Nephron (organoid): ENCODE data around the gene ASB13.
A peak's percentile ranks its signal among the peaks of the same experiment; 100 is the strongest.

ENCODE experiments used
- H3K27ac Mint-ChIP-seq, 3 experiments: 2 replicates each; pipeline ENCODE4 v1.8.0; 2020; ENCODE audit warnings: mixed read lengths in 3 of 3, mild to moderate bottlenecking in 2 of 3, moderate library complexity in 1 of 3
- H3K27me3 Mint-ChIP-seq: 2 replicates; pipeline ENCODE4 v1.8.0; 2021; ENCODE audit warnings: low read depth, mild to moderate bottlenecking, moderate library complexity, mixed read lengths
- H3K36me3 Mint-ChIP-seq: 2 replicates; pipeline ENCODE4 v1.8.0; 2020; ENCODE audit warnings: low read depth, mixed read lengths
- H3K4me1 Mint-ChIP-seq: 2 replicates; pipeline ENCODE4 v1.8.0; 2020; ENCODE audit warnings: mixed read lengths
- H3K4me3 Mint-ChIP-seq, 3 experiments: 2 replicates each; pipeline ENCODE4 v1.8.0; 2020; ENCODE audit warnings: mild to moderate bottlenecking in 3 of 3, mixed read lengths in 3 of 3, moderate library complexity in 2 of 3
- H3K9me3 Mint-ChIP-seq: 2 replicates; pipeline ENCODE4 v1.8.0; 2020; ENCODE audit warnings: mixed read lengths
- TF ChIP-seq, protein P1 (sequence below), 3 experiments: fragments of 200-600 bp; sonication (generic); IDR thresholded peaks; one replicate each; pipeline ENCODE4 v1.5.0; 2021; ENCODE audit warnings: antibody characterized with exemption in 3 of 3; ENCODE audit not compliant: unreplicated experiment in 3 of 3

The ASB13 gene, protein sequence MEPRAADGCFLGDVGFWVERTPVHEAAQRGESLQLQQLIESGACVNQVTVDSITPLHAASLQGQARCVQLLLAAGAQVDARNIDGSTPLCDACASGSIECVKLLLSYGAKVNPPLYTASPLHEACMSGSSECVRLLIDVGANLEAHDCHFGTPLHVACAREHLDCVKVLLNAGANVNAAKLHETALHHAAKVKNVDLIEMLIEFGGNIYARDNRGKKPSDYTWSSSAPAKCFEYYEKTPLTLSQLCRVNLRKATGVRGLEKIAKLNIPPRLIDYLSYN

DNA sequence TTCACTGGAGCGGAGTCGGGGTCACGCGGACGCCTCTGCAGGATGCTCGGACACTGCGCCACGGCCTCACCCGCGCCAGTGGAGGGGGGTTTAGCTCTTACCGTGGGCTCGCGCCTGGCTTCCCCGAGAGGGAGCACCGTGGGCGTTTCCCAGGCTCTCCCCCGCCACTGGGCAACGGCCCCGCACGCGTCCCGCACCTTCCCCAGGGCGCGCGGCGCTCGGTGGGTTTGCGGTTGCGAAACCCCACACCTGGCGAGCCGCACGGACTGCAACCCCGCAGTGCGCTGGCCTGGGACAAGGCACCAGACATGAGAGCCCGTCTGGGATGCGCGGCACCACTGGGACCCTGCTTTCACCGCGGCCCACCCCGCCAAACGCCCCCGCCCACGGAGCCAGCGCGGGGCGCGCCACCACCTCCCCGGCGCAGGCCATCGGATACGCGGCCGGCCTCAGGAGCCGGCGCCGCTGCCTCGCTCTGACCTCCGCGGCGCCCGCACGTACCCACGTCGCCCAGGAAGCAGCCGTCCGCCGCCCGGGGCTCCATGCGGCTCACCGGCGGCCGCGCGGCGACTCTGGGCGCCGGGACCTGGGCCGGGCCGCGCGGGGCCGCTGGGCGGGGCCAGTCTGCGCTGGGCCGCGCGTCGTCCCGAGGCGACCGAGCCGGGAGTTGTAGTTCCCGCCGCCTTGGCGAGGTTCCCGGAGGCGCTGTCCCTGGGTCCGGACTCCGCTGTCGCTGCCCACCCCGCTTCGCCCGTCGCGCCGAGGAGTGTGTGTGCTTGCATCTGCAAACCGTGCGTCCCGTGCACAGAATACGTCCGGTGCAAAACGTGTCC, at the start of gene ASB13:
Gene ASB13 (minus strand): TSS at position 588 of the 833 bp plus-strand sequence. CDS start 44 bp downstream, at position 544.
- Mint-ChIP-seq H3K4me3 (peak within 1 kb of the TSS; percentile 90 to 98 (median 98)), H3K27ac (peak within 1 kb of the TSS; percentile 70 to 72 (median 72)), H3K9me3 (no peaks in the 10 kb centered on the region), H3K27me3 (no peaks in the 10 kb centered on the region), H3K4me1 (peaks cover 36% of the 10 kb centered on the region), H3K36me3 (no peaks in the 10 kb centered on the region)
- TF ChIP-seq, protein P1, sequence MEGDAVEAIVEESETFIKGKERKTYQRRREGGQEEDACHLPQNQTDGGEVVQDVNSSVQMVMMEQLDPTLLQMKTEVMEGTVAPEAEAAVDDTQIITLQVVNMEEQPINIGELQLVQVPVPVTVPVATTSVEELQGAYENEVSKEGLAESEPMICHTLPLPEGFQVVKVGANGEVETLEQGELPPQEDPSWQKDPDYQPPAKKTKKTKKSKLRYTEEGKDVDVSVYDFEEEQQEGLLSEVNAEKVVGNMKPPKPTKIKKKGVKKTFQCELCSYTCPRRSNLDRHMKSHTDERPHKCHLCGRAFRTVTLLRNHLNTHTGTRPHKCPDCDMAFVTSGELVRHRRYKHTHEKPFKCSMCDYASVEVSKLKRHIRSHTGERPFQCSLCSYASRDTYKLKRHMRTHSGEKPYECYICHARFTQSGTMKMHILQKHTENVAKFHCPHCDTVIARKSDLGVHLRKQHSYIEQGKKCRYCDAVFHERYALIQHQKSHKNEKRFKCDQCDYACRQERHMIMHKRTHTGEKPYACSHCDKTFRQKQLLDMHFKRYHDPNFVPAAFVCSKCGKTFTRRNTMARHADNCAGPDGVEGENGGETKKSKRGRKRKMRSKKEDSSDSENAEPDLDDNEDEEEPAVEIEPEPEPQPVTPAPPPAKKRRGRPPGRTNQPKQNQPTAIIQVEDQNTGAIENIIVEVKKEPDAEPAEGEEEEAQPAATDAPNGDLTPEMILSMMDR (IDR thresholded peaks at IDR 0.05; ENCODE audit: unreplicated experiment in 3 of 3) = peak in 1 of 3 experiments; percentile 17

DNA sequence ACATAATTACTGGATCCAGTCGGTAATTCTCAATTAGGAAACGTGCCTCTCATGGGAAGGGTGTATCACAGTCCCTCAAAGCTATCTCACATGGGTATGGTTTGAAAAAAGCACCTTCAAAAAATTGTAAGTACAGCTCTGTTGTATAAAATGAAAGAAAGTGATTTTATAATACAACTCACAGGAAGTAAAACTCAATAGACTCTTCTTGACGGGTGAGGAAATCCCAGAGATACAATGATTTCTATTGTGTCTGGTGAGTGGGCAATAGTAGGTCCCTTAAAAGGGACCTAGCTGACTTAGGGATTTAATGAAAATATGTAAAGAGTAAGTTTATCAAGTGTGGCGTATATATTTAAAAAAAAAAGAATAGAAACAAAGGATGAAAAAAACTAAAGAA, 45.2 kb upstream of the ASB13 start:
- no peak overlapping the region for H3K27ac Mint-ChIP-seq

DNA sequence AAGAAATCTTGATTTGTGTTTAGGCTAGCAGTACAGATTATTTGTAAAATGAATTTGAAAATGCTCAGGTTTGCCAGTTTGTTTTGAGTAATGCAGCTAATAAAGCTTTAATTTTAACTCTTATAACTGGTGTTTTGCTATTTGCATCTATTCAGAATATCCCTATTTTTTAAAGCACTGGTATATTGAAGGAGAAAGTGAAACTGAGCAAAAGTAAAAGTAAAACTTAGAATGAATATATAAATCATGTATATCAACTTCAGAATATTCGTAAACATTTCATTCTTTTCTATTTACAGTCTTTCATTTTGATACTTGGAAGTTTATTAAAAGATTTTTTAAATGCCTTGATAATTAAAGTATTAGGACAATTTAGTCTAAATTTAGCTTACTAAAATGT, 44.5 kb upstream of the ASB13 start:
- no peaks in the 10 kb centered on the region for H3K27me3 Mint-ChIP-seq
- H3K27ac Mint-ChIP-seq = no peak overlapping the region
- H3K4me3 Mint-ChIP-seq = no peak overlapping the region
- H3K36me3 Mint-ChIP-seq = no peaks in the 10 kb centered on the region
- H3K4me1 Mint-ChIP-seq = peaks cover 19% of the 10 kb centered on the region
- no peaks in the 10 kb centered on the region for H3K9me3 Mint-ChIP-seq
- TF ChIP-seq, protein P1 (IDR thresholded peaks at IDR 0.05; ENCODE audit: unreplicated experiment in 3 of 3) = no peak

More for the DNA sequence above, 45.2 kb upstream of the ASB13 start:
- Mint-ChIP-seq H3K36me3 (no peaks in the 10 kb centered on the region), H3K9me3 (no peaks in the 10 kb centered on the region), H3K4me3 (no peak overlapping the region), H3K4me1 (peaks cover 19% of the 10 kb centered on the region), H3K27me3 (no peaks in the 10 kb centered on the region)
- TF ChIP-seq, protein P1 (IDR thresholded peaks at IDR 0.05; ENCODE audit: unreplicated experiment in 3 of 3) = no peak

DNA sequence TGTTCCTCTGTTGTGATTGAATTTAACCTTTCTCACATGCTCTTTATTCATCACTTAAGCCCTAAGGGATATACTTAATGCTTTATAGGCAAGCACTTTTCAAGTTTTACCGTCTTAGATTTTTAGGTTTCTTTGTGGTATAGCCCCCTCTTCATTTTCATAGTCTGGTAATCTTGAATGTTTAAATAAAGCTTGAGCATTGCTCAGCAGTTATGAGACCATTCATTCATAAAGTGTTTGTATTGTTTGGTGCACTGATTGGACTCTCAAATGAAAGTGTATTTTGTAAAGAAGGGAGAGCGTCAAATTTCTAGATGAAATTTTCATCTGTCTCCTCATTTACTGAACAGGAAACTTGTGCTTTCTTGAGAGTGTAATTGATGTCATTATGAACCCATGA, 43.5 kb upstream of the ASB13 start:
- Mint-ChIP-seq H3K4me1 (peaks cover 19% of the 10 kb centered on the region), H3K36me3 (no peaks in the 10 kb centered on the region), H3K27me3 (no peaks in the 10 kb centered on the region), H3K4me3 (no peak overlapping the region), H3K9me3 (no peaks in the 10 kb centered on the region), H3K27ac (no peak overlapping the region)
- TF ChIP-seq, protein P1 (IDR thresholded peaks at IDR 0.05; ENCODE audit: unreplicated experiment in 3 of 3) = no peak

DNA sequence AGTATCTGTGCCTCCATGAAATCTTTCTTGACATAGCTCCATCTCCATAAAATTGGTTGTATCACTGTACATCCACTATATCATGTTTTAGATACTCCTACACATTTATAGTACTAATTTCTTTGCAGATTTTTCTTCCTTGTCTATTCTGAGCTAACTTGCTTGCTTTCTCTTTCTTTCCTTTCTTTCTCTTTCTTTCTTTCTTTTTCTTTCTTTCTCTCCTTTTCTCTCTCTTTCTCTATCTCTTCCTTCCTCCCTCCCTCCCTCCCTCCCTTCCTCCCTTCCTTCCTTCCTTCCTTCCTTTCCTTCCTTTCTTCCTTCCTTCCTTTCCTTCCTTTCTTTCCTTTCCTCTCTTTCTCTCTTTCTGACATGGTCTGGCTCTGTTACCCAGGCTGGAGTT, 42.0 kb upstream of the ASB13 start:
- no peaks in the 10 kb centered on the region for H3K9me3 Mint-ChIP-seq
- peaks cover 4% of the 10 kb centered on the region for H3K36me3 Mint-ChIP-seq
- no peak overlapping the region for H3K27ac Mint-ChIP-seq
- H3K4me1 Mint-ChIP-seq = peaks cover 19% of the 10 kb centered on the region
- H3K27me3 Mint-ChIP-seq = no peaks in the 10 kb centered on the region
- no peak overlapping the region for H3K4me3 Mint-ChIP-seq
- TF ChIP-seq, protein P1 (IDR thresholded peaks at IDR 0.05; ENCODE audit: unreplicated experiment in 3 of 3) = no peak
